Liver (tissue), 9 donors: ENCODE data around the gene RIC8B. TPM values are rescaled to one million over a fixed set of nuclear protein-coding genes. Genes with fewer than 3 reads are reported as not detected.

Source experiments
- DNase-seq: peaks from one replicate; pipeline ENCODE4 v3.0.0-alpha.2; 2017; ENCODE audit warnings: low spot score
- H3K27ac ChIP-seq, 2 donors: one replicate each; pipeline ENCODE4 v1.7.0; 2013; ENCODE audit warnings: inconsistent platforms in 2 of 2, low read length in 2 of 2, control low read depth in 1 of 2, low read depth in 1 of 2, mild to moderate bottlenecking in 1 of 2
- H3K27me3 ChIP-seq, 4 donors: one replicate each; pipeline versions ENCODE4 v1.6.1 to v1.7.0; 2013; ENCODE audit warnings: low read length in 3 of 4, inconsistent platforms in 1 of 4, mild to moderate bottlenecking in 1 of 4, moderate library complexity in 1 of 4; ENCODE audit not compliant: control insufficient read depth in 4 of 4, insufficient read depth in 4 of 4
- H3K36me3 ChIP-seq, 4 donors: one replicate each; pipeline versions ENCODE4 v1.6.1 to v1.7.0; 2013; ENCODE audit warnings: low read length in 3 of 4, mild to moderate bottlenecking in 3 of 4, low read depth in 1 of 4, moderate library complexity in 1 of 4; ENCODE audit not compliant: control insufficient read depth in 4 of 4, insufficient read depth in 3 of 4
- H3K4me1 ChIP-seq, 4 donors: one replicate each; pipeline versions ENCODE4 v1.6.1 to v1.7.0; 2013; ENCODE audit warnings: low read length in 3 of 4, mild to moderate bottlenecking in 3 of 4, moderate library complexity in 1 of 4; ENCODE audit not compliant: control insufficient read depth in 4 of 4, insufficient read depth in 4 of 4
- H3K4me3 ChIP-seq, 3 donors: one replicate each; pipeline versions ENCODE4 v1.6.1 to v1.7.0; 2013; ENCODE audit warnings: low read length in 3 of 3, control low read depth in 1 of 3, low read depth in 1 of 3, mild to moderate bottlenecking in 1 of 3
- H3K9ac ChIP-seq, 2 donors: one replicate each; pipeline ENCODE4 v1.7.0; 2013; ENCODE audit warnings: low read length in 2 of 2, mild to moderate bottlenecking in 2 of 2, moderate library complexity in 2 of 2, control low read depth in 1 of 2, low read depth in 1 of 2
- H3K9me3 ChIP-seq, 4 donors: one replicate each; pipeline versions ENCODE4 v1.6.1 to v1.7.0; 2013; ENCODE audit warnings: low read length in 3 of 4; ENCODE audit not compliant: control insufficient read depth in 4 of 4
- ATF3 ChIP-seq: IDR thresholded peaks from 2 replicates; pipeline ENCODE4 v1.6.1; 2016; ENCODE audit warnings: antibody characterized with exemption
- EGR1 ChIP-seq, 2 donors: IDR thresholded peaks; 2 replicates each; pipeline ENCODE4 v1.6.1; 2016 to 2018; ENCODE audit warnings: antibody characterized with exemption in 2 of 2, low read depth in 2 of 2
- FOXA1 ChIP-seq: IDR thresholded peaks from 2 replicates; pipeline ENCODE4 v1.6.1; 2016; ENCODE audit warnings: antibody characterized with exemption
- FOXA2 ChIP-seq: IDR thresholded peaks from 2 replicates; pipeline ENCODE4 v1.6.1; 2016; ENCODE audit warnings: antibody characterized with exemption
- GABPA ChIP-seq, 2 donors: IDR thresholded peaks in 1 of 2; conservative IDR thresholded peaks in 1 of 2; 2 replicates each; pipeline ENCODE4 v1.6.1; 2016; ENCODE audit warnings: antibody characterized with exemption in 2 of 2, mild to moderate bottlenecking in 1 of 2, moderate library complexity in 1 of 2
- HNF4A ChIP-seq, 2 donors: conservative IDR thresholded peaks; 2 replicates each; pipeline ENCODE4 v1.6.1; 2016; ENCODE audit warnings: antibody characterized with exemption in 2 of 2, mild to moderate bottlenecking in 2 of 2
- HNF4G ChIP-seq: IDR thresholded peaks from 2 replicates; pipeline ENCODE4 v1.6.1; 2016; ENCODE audit warnings: antibody characterized with exemption
- JUND ChIP-seq, 2 donors: IDR thresholded peaks; 2 replicates each; pipeline ENCODE4 v1.6.1; 2016; ENCODE audit warnings: antibody characterized with exemption in 2 of 2
- MAX ChIP-seq: IDR thresholded peaks from 2 replicates; pipeline ENCODE4 v1.6.1; 2016; ENCODE audit warnings: antibody characterized with exemption
- NR2F2 ChIP-seq: IDR thresholded peaks from 2 replicates; pipeline ENCODE4 v1.6.1; 2016; ENCODE audit warnings: antibody characterized with exemption
- RAD21 ChIP-seq, 2 donors: IDR thresholded peaks; 2 replicates each; pipeline ENCODE4 v1.6.1; 2016; ENCODE audit warnings: antibody characterized with exemption in 2 of 2, mild to moderate bottlenecking in 2 of 2
- RXRA ChIP-seq, 2 donors: IDR thresholded peaks; 2 replicates each; pipeline ENCODE4 v1.6.1; 2017 to 2018; ENCODE audit warnings: antibody characterized with exemption in 2 of 2, mild to moderate bottlenecking in 1 of 2
- SP1 ChIP-seq: IDR thresholded peaks from 2 replicates; pipeline ENCODE4 v1.6.1; 2018; ENCODE audit warnings: antibody characterized with exemption, mild to moderate bottlenecking
- TAF1 ChIP-seq: conservative IDR thresholded peaks from 2 replicates; pipeline ENCODE4 v1.6.1; 2016; ENCODE audit warnings: antibody characterized with exemption, mild to moderate bottlenecking
- YY1 ChIP-seq: IDR thresholded peaks from 2 replicates; pipeline ENCODE4 v1.6.1; 2016; ENCODE audit warnings: antibody characterized with exemption, mild to moderate bottlenecking
- WGBS: extraction: QIAGEN DNeasy Blood & Tissue Kit; methylation state at CpG from one replicate; pipeline ENCODE4 v1.1.7; 2013; 5-methylcytosine and 5-hydroxymethylcytosine counted together
- polyA plus RNA-seq, 2 donors: library from polyadenylated mRNA; stranded (reverse) in 1 of 2; unstranded in 1 of 2; fragments of 200-250 nt in 1 of 2; fragments of >200 nt in 1 of 2; fragmentation: Nextera tagmentation in 1 of 2; extraction: Ambion mirVana in 1 of 2; gene quantifications; one replicate each; pipeline versions ENCODE4 v1.2.1 to v1.2.3, GENCODE V29; 2013 to 2015
- total RNA-seq, 2 donors: library from RNA; depleted of rRNA; stranded (reverse); fragments of >200 nt; gene quantifications; one replicate each; pipeline ENCODE4 v1.2.3, GENCODE V29; 2014
- TF ChIP-seq, protein P1 (sequence below): IDR thresholded peaks from 2 replicates; pipeline ENCODE4 v1.6.1; 2016; ENCODE audit warnings: antibody characterized with exemption, mild to moderate bottlenecking
- TF ChIP-seq, protein P2 (sequence below): IDR thresholded peaks from 2 replicates; pipeline ENCODE4 v1.6.1; 2016; ENCODE audit warnings: antibody characterized with exemption
- TF ChIP-seq, protein P3 (sequence below): fragments of 150-350 bp; IDR thresholded peaks from 2 replicates; pipeline ENCODE4 v1.5.1; 2017; ENCODE audit warnings: improper control_type of control experiment, low read depth, low read length; ENCODE audit not compliant: missing input control
- donor health status: healthy.
- donor health status: healthy.
- donor health status: healthy.
- donor health status: healthy.
- donor health status: healthy.

RIC8B gene
- total and polyA plus RNA-seq, 4 donors, result 2.7 to 15.1 (median 4.2) TPM

DNA sequence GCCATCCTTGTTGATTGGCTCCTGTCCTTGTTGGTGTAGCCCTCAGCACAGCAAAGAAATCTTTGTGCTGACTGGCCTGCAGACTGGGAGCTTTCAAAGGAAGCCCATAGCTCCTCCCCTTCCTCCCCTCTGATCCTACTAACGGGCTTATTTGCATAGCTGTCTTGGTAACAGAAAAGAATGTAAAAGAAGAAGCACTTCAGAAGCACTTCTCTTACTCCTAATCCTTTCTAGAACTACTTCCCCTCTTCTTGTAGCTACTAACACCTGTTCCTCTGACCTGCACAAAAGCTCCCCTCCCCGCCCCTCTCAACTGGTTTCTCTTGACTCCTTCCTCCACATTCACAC lies 14.3 kb upstream of the RIC8B start:
- Histone ChIP-seq H3K9ac (no peak overlapping the region), H3K36me3 (no peaks in the 10 kb centered on the region), H3K27me3 (no peaks in the 10 kb centered on the region), H3K4me3 (no peak overlapping the region), H3K27ac (no peak overlapping the region), H3K9me3 (no peaks in the 10 kb centered on the region), H3K4me1 (peaks cover 0 to 14% (median 8%) of the 10 kb centered on the region in 4 donors)
- DNase-seq, result no peak
- TF ChIP-seq FOXA2 (no peak), FOXA1 (no peak), ATF3 (no peak), HNF4G (no peak), SP1 (no peak), GABPA (IDR thresholded peaks at IDR 0.05 in 1 of 2, conservative IDR thresholded peaks at IDR 0.05 in 1 of 2) (no peak), RAD21 (IDR thresholded peaks at IDR 0.05) (no peak), YY1 (no peak), EGR1 (IDR thresholded peaks at IDR 0.05; ENCODE audit: low read depth in 2 of 2) (no peak), RXRA (IDR thresholded peaks at IDR 0.05) (no peak), TAF1 (no peak), JUND (IDR thresholded peaks at IDR 0.05) (no peak), HNF4A (conservative IDR thresholded peaks at IDR 0.05) (no peak), MAX (no peak), NR2F2 (no peak)
- TF ChIP-seq, protein P1, sequence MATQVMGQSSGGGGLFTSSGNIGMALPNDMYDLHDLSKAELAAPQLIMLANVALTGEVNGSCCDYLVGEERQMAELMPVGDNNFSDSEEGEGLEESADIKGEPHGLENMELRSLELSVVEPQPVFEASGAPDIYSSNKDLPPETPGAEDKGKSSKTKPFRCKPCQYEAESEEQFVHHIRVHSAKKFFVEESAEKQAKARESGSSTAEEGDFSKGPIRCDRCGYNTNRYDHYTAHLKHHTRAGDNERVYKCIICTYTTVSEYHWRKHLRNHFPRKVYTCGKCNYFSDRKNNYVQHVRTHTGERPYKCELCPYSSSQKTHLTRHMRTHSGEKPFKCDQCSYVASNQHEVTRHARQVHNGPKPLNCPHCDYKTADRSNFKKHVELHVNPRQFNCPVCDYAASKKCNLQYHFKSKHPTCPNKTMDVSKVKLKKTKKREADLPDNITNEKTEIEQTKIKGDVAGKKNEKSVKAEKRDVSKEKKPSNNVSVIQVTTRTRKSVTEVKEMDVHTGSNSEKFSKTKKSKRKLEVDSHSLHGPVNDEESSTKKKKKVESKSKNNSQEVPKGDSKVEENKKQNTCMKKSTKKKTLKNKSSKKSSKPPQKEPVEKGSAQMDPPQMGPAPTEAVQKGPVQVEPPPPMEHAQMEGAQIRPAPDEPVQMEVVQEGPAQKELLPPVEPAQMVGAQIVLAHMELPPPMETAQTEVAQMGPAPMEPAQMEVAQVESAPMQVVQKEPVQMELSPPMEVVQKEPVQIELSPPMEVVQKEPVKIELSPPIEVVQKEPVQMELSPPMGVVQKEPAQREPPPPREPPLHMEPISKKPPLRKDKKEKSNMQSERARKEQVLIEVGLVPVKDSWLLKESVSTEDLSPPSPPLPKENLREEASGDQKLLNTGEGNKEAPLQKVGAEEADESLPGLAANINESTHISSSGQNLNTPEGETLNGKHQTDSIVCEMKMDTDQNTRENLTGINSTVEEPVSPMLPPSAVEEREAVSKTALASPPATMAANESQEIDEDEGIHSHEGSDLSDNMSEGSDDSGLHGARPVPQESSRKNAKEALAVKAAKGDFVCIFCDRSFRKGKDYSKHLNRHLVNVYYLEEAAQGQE, result no peak
- TF ChIP-seq, protein P2, sequence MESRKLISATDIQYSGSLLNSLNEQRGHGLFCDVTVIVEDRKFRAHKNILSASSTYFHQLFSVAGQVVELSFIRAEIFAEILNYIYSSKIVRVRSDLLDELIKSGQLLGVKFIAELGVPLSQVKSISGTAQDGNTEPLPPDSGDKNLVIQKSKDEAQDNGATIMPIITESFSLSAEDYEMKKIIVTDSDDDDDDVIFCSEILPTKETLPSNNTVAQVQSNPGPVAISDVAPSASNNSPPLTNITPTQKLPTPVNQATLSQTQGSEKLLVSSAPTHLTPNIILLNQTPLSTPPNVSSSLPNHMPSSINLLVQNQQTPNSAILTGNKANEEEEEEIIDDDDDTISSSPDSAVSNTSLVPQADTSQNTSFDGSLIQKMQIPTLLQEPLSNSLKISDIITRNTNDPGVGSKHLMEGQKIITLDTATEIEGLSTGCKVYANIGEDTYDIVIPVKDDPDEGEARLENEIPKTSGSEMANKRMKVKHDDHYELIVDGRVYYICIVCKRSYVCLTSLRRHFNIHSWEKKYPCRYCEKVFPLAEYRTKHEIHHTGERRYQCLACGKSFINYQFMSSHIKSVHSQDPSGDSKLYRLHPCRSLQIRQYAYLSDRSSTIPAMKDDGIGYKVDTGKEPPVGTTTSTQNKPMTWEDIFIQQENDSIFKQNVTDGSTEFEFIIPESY, result no peak
- TF ChIP-seq, protein P3, sequence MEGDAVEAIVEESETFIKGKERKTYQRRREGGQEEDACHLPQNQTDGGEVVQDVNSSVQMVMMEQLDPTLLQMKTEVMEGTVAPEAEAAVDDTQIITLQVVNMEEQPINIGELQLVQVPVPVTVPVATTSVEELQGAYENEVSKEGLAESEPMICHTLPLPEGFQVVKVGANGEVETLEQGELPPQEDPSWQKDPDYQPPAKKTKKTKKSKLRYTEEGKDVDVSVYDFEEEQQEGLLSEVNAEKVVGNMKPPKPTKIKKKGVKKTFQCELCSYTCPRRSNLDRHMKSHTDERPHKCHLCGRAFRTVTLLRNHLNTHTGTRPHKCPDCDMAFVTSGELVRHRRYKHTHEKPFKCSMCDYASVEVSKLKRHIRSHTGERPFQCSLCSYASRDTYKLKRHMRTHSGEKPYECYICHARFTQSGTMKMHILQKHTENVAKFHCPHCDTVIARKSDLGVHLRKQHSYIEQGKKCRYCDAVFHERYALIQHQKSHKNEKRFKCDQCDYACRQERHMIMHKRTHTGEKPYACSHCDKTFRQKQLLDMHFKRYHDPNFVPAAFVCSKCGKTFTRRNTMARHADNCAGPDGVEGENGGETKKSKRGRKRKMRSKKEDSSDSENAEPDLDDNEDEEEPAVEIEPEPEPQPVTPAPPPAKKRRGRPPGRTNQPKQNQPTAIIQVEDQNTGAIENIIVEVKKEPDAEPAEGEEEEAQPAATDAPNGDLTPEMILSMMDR, result no peak
- 67% methylated on average over 2 of the region's 2 CpGs for WGBS

- Histone ChIP-seq H3K36me3 (no peaks in the 10 kb centered on the region), H3K27me3 (no peaks in the 10 kb centered on the region), H3K4me3 (no peak overlapping the region), H3K27ac (peak overlapping the region in 1 of 2 donors; percentile 7), H3K4me1 (peaks cover 3 to 47% (median 40%) of the 10 kb centered on the region in 4 donors), H3K9me3 (no peaks in the 10 kb centered on the region), H3K9ac (no peak overlapping the region)
- no peak for DNase-seq
- TF ChIP-seq YY1, result no peak
These were observed 10.3 kb upstream of the RIC8B start for GRCh38 chr12:106764220-106764619.
